ENCODE data around the gene GPT2. TPM values are rescaled to one million over a fixed set of nuclear protein-coding genes. Genes with fewer than 3 reads are reported as not detected.

GPT2 gene, protein sequence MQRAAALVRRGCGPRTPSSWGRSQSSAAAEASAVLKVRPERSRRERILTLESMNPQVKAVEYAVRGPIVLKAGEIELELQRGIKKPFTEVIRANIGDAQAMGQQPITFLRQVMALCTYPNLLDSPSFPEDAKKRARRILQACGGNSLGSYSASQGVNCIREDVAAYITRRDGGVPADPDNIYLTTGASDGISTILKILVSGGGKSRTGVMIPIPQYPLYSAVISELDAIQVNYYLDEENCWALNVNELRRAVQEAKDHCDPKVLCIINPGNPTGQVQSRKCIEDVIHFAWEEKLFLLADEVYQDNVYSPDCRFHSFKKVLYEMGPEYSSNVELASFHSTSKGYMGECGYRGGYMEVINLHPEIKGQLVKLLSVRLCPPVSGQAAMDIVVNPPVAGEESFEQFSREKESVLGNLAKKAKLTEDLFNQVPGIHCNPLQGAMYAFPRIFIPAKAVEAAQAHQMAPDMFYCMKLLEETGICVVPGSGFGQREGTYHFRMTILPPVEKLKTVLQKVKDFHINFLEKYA
- 10 to 100 TPM; 30.7 to 32.5 TPM for total RNA-seq
- 100 to 1,000 TPM; 121 TPM for polyA plus RNA-seq (ENCODE audit: insufficient read length in 2 of 2)
- long read RNA-seq, donor 1, transcript GPT2-201 (12 exons, 3,984 nt) = major isoform, 25 of 45 reads
- long read RNA-seq, donor 1, partial matches to known transcripts = 20 of 45 reads
- long read RNA-seq, donor 1, other reads (novel, unspliced or antisense) = 0 of 45 reads
- long read RNA-seq, donor 2, transcript GPT2-201 (12 exons, 3,984 nt) = major isoform, 6 of 15 reads
- long read RNA-seq, donor 2, partial matches to known transcripts = 8 of 15 reads
- long read RNA-seq, donor 2, other reads (novel, unspliced or antisense) = 0 of 15 reads
- long read RNA-seq, donor 3, transcript GPT2-201 (12 exons, 3,984 nt) = major isoform, 9 of 23 reads
- long read RNA-seq, donor 3, partial matches to known transcripts = 12 of 23 reads
- long read RNA-seq, donor 3, other reads (novel, unspliced or antisense) = 0 of 23 reads
- long read RNA-seq, donor 4, transcript GPT2-201 (12 exons, 3,984 nt) = major isoform, 5 of 19 reads
- long read RNA-seq, donor 4, partial matches to known transcripts = 13 of 19 reads
- long read RNA-seq, donor 4, other reads (novel, unspliced or antisense) = 0 of 19 reads

DNA sequence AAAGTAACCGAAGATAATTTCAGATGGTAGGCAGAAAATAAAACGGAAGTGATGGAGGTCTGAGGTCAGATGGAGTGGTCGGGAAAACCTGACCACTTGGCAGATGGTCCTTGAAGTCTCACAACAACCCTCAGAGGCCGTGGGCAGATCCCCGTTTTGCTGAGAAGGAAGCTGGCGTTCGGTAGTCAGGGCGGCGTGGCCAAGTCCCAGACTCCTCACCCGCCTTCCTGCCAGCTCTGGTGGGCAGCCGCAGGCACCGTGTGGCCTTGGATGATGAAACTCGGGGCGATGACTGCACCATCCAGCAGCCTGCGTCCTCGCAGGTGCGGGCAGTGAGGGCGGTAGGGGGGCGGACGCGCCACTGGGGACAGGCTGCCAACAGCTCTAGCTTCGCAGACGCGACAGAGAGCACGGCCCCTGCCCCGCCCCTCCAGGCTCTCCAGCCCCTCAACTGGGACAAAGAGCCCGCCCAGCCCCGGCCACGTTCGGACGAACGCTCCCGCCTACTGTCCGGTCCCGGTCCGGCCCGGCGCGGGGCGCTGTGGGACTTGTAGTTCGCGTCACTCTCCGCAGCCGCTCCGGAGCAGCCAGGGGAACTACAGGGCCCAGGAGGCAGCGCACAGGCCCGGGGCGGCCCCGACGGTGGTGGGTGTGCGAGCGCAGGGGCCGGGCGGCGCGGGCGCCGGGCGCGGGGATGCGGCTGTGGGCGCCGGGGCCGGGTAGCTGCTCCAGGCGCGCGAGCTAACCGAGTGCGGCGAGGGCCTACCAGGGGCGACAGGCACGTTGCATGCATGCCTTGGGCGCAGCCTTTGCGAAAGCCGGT lies at the start of gene GPT2:
Gene GPT2, plus strand, starts transcription at position 673 of the 823 bp plus-strand sequence. CDS start 354 bp downstream, outside the sequence.
- DNase-seq (ENCODE audit: low read depth in 4 of 6, low spot score in 6 of 6) = peak in 5 of 6 donors; percentile 89 to 98 (median 91)
- WGBS (ENCODE audit: insufficient coverage) = under 1% methylated on average over 75 of the region's 75 CpGs
- Histone ChIP-seq H3K27ac (ENCODE audit: low read depth, low read length) (peak within 1 kb of the TSS; percentile 94), H3K9me3 (ENCODE audit: control insufficient read depth, insufficient read depth, low read length) (no peaks in the 10 kb centered on the region), H3K4me3 (ENCODE audit: low read depth, low read length) (peak within 1 kb of the TSS; percentile 68), H3K36me3 (ENCODE audit: control insufficient read depth, insufficient read depth, low read length) (peaks cover 21% of the 10 kb centered on the region), H3K27me3 (ENCODE audit: control insufficient read depth, insufficient read depth, low read length) (no peaks in the 10 kb centered on the region), H3K4me1 (ENCODE audit: control insufficient read depth, insufficient read depth, low read length) (peaks cover 38% of the 10 kb centered on the region)

DNA sequence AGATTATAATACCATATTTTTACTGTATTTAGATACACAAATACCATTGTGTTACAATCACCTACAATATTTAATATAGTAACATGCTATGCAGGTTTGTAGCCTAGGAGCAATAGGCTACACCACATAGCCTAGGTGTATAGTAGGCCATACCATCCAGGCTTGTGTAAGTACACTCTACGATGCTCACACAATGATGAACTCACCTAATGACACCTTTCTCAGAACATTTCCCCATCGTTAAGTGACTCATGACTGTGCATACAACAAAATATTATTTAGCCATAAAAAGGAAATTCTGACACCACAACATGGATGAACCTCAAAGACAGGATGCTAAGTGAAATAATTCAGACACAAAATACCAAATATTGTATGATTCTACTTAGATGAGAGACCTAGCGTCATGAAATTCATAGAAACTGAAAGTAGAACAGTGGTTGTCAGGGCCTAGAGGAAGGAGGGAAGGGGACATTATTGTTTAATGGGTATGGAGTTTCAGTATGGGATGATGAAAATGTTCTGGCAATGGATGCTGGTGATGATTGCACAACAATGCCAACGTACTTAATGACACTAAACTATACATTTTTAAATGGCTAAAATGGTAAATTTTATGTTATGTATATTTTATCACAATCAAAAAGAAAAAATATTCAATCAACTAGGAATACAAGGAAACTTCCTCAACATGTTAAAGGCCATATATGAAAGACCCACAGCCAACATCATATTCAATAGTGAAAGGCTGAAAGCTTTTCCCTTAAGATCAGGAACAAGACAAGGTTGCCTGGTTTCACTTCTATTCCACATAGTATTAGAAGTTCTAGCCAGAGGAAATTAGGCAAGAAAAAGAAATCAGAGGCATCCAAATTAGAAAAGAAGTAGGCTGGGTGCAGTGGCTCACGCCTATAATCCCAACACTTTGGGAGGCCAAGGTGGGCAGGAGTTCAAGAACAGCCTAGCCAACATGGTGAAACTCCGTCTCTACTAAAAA lies 47.3 kb upstream of the GPT2 start:
- Histone ChIP-seq H3K9me3 (ENCODE audit: control insufficient read depth, insufficient read depth, low read length) (no peaks in the 10 kb centered on the region), H3K36me3 (ENCODE audit: control insufficient read depth, insufficient read depth, low read length) (no peaks in the 10 kb centered on the region), H3K4me1 (ENCODE audit: control insufficient read depth, insufficient read depth, low read length) (peaks cover 3% of the 10 kb centered on the region), H3K4me3 (ENCODE audit: low read depth, low read length) (no peak overlapping the region), H3K27me3 (ENCODE audit: control insufficient read depth, insufficient read depth, low read length) (no peaks in the 10 kb centered on the region), H3K27ac (ENCODE audit: low read depth, low read length) (no peak overlapping the region)
- no peak for DNase-seq (ENCODE audit: low read depth in 4 of 6, low spot score in 6 of 6)
- WGBS (ENCODE audit: insufficient coverage) = 97% methylated on average over 3 of the region's 6 CpGs

DNA sequence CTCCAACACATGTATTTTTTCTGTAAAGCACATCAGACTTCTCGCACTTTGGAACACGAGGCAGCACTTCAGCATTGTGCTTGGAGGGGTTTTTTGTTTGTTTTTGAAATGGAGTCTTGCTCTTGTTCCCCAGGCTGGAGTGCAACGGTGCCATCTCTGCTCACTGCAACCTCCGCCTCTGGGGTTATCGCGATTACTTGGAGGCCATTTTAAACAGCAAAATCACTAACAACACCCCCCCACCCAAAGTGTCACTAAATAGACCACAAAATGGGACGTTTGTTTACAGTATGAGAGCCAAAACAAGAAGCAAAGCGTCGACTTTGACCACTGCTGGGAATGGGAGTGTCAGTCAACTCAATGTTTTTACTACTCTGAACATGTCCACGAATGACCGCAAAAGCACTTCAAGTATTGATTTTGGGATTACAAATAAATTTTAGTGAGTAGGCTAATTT lies 44.1 kb upstream of the GPT2 start:
- no peak overlapping the region for H3K4me3 ChIP-seq (ENCODE audit: low read depth, low read length)
- peaks cover 8% of the 10 kb centered on the region for H3K27me3 ChIP-seq (ENCODE audit: control insufficient read depth, insufficient read depth, low read length)
- no peaks in the 10 kb centered on the region for H3K9me3 ChIP-seq (ENCODE audit: control insufficient read depth, insufficient read depth, low read length)
- H3K36me3 ChIP-seq (ENCODE audit: control insufficient read depth, insufficient read depth, low read length) = no peaks in the 10 kb centered on the region
- no peak overlapping the region for H3K27ac ChIP-seq (ENCODE audit: low read depth, low read length)
- WGBS (ENCODE audit: insufficient coverage) = no CpG with 5 or more reads among the region's 11 CpGs
- DNase-seq (ENCODE audit: low read depth in 4 of 6, low spot score in 6 of 6) = no peak
- no peaks in the 10 kb centered on the region for H3K4me1 ChIP-seq (ENCODE audit: control insufficient read depth, insufficient read depth, low read length)

DNA sequence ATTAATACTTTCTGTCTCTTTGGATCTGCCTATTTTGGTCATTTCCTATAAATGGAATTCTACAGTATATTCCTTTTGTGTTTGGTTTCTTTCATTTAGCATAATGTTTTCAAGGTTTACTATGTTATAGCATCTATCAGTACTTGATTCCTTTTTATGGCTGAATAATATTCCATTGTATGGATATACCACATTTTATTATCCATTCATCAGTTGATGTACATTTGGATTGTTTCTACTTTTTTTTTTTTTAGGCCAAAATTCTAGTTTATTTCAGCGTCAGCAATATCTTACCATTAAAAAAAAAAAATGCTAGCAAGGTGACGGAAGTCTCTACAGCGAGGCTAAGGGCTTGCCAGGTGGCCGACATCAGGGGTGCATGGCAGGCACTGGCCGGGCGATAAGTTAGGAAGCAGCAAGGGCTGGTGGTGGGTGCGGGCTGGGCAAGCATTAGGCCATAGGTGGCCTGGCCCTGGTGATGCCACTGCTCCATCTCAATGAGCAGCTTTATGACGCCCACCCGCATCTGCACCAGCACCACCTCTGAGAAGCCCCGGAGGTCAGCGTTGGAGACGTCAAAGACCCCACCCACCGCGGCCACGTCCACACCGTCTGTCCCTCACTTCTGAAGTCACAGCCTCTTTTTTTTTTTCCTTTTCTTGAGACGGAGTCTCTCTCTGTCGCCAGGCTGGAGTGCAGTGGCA lies 41.8 kb upstream of the GPT2 start:
- H3K4me1 ChIP-seq (ENCODE audit: control insufficient read depth, insufficient read depth, low read length) = no peaks in the 10 kb centered on the region
- no peak overlapping the region for H3K4me3 ChIP-seq (ENCODE audit: low read depth, low read length)
- peaks cover 8% of the 10 kb centered on the region for H3K27me3 ChIP-seq (ENCODE audit: control insufficient read depth, insufficient read depth, low read length)
- H3K36me3 ChIP-seq (ENCODE audit: control insufficient read depth, insufficient read depth, low read length) = no peaks in the 10 kb centered on the region
- no peak for DNase-seq (ENCODE audit: low read depth in 4 of 6, low spot score in 6 of 6)
- WGBS (ENCODE audit: insufficient coverage) = 98% methylated on average over 16 of the region's 18 CpGs
- no peak overlapping the region for H3K27ac ChIP-seq (ENCODE audit: low read depth, low read length)
- no peaks in the 10 kb centered on the region for H3K9me3 ChIP-seq (ENCODE audit: control insufficient read depth, insufficient read depth, low read length)

DNA sequence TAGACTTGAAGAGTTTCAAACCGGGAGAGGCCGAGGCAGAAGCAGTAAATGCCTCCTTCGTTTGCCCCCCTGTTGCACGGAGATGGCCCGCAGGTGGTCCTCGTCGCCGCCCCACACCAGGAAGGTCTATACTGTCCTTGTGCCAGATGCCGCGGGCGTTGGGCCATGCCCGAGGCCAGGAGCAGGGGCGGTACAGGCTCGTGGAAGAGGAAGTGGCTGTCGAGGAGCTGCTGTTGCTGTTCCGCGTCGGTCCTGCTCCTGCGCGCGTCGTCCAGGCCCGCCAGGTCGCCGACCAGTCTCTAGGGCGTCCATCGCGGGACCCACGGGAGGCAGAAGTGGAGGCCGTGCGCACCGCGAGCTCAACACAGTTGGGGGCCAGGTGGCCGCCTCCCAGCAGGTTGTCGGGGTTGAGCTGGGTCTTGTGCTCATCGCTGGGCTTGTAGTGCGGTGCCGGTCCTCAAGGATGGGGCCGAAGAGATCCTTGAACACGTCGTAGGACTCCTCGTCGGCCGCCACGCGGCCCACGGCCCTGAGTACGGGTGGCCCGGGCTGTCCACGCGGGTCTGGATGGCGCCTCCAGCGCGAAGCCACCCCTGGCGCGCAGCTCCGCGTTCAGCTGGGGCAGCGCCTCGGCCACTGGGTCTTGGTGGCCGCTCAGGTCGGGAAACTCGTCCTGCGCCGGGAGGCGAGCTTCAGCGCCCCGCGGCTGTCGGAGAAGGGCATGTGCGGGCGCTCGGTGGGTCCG lies 40.1 kb upstream of the GPT2 start:
- WGBS (ENCODE audit: insufficient coverage) = 42% methylated on average over 66 of the region's 74 CpGs
- DNase-seq (ENCODE audit: low read depth in 4 of 6, low spot score in 6 of 6) = no peak
- peaks cover 8% of the 10 kb centered on the region for H3K27me3 ChIP-seq (ENCODE audit: control insufficient read depth, insufficient read depth, low read length)
- no peaks in the 10 kb centered on the region for H3K36me3 ChIP-seq (ENCODE audit: control insufficient read depth, insufficient read depth, low read length)
- no peaks in the 10 kb centered on the region for H3K9me3 ChIP-seq (ENCODE audit: control insufficient read depth, insufficient read depth, low read length)
- no peak overlapping the region for H3K27ac ChIP-seq (ENCODE audit: low read depth, low read length)
- no peaks in the 10 kb centered on the region for H3K4me1 ChIP-seq (ENCODE audit: control insufficient read depth, insufficient read depth, low read length)
- H3K4me3 ChIP-seq (ENCODE audit: low read depth, low read length) = no peak overlapping the region

DNA sequence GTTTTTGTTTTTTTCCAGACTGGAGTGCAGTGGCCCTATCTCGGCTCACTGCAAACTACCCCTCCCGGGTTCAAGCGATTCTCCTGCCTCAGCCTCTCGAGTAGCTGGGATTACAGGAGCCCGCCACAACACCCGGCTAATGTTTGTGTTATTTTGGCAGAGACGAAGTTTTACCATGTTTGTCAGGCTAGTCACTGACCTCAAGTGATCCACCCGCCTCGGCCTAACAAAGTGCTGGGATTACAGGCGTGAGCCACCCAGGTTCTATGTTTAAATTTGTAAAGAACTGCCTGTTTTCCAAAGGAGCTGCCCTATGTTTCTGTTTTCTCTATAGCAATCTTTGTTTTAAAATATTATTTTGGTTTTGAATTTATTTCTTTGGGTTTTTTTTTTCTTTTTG lies 39.4 kb upstream of the GPT2 start:
- H3K36me3 ChIP-seq (ENCODE audit: control insufficient read depth, insufficient read depth, low read length) = no peaks in the 10 kb centered on the region
- peaks cover 8% of the 10 kb centered on the region for H3K27me3 ChIP-seq (ENCODE audit: control insufficient read depth, insufficient read depth, low read length)
- WGBS (ENCODE audit: insufficient coverage) = 92% methylated on average over 4 of the region's 10 CpGs
- no peaks in the 10 kb centered on the region for H3K4me1 ChIP-seq (ENCODE audit: control insufficient read depth, insufficient read depth, low read length)
- DNase-seq (ENCODE audit: low read depth in 4 of 6, low spot score in 6 of 6) = no peak
- no peaks in the 10 kb centered on the region for H3K9me3 ChIP-seq (ENCODE audit: control insufficient read depth, insufficient read depth, low read length)
- H3K4me3 ChIP-seq (ENCODE audit: low read depth, low read length) = no peak overlapping the region
- H3K27ac ChIP-seq (ENCODE audit: low read depth, low read length) = no peak overlapping the region

DNA sequence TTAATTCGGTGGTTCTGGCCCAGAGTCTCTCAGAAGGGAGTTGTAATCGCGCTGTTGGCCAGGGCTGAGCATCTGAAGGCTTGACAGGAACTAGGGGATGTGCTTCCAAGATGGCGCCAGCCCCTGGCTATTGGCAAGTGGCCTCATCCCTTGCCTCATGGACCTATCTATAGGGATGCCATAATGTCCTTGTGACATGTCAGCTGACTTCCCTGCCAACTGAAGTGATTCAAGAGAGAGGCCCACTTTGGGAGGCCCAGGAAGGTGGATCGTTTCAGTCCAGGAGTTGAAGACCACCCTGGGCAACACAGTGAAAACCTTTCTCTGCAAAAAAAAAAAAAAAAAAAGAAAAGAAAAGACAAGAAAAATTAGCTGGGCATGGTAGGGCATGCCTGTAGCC lies 38.2 kb upstream of the GPT2 start:
- H3K36me3 ChIP-seq (ENCODE audit: control insufficient read depth, insufficient read depth, low read length) = no peaks in the 10 kb centered on the region
- no peak overlapping the region for H3K27ac ChIP-seq (ENCODE audit: low read depth, low read length)
- H3K4me3 ChIP-seq (ENCODE audit: low read depth, low read length) = no peak overlapping the region
- peaks cover 8% of the 10 kb centered on the region for H3K27me3 ChIP-seq (ENCODE audit: control insufficient read depth, insufficient read depth, low read length)
- H3K9me3 ChIP-seq (ENCODE audit: control insufficient read depth, insufficient read depth, low read length) = no peaks in the 10 kb centered on the region
- H3K4me1 ChIP-seq (ENCODE audit: control insufficient read depth, insufficient read depth, low read length) = no peaks in the 10 kb centered on the region
- WGBS (ENCODE audit: insufficient coverage) = 98% methylated on average over 4 of the region's 5 CpGs
- no peak for DNase-seq (ENCODE audit: low read depth in 4 of 6, low spot score in 6 of 6)
